ENCODE measurements around the gene AQP1.

Gene AQP1

GRCh38 chr7:30973292-30973691 is 61.6 kb downstream of the AQP1 start:
- DNase-seq, result no peak
- Histone ChIP-seq H3K9me3 (no peaks in the 10 kb centered on the region), H3K4me3 (ENCODE audit: low read depth, low read length) (no peak overlapping the region), H3K36me3 (no peaks in the 10 kb centered on the region), H3K27me3 (no peaks in the 10 kb centered on the region), H3K4me1 (no peaks in the 10 kb centered on the region)
- TF ChIP-seq CTCF (IDR thresholded peaks at IDR 0.05; ENCODE audit: low read depth, low read length), result no peak

- H3K9me3 ChIP-seq, result no peaks in the 10 kb centered on the region
- H3K4me1 ChIP-seq, result no peaks in the 10 kb centered on the region
- H3K27me3 ChIP-seq, result no peaks in the 10 kb centered on the region
- no peak for DNase-seq
- no peak for TF ChIP-seq CTCF (IDR thresholded peaks at IDR 0.05; ENCODE audit: low read depth, low read length)
- no peak overlapping the region for H3K4me3 ChIP-seq (ENCODE audit: low read depth, low read length)
- no peaks in the 10 kb centered on the region for H3K36me3 ChIP-seq
Observed at GRCh38 chr7:30973791-30974604, 62.3 kb downstream of the AQP1 start.

- TF ChIP-seq CTCF (IDR thresholded peaks at IDR 0.05; ENCODE audit: low read depth, low read length), result peak; percentile 92
- peak; percentile 70 for DNase-seq
- H3K9me3 ChIP-seq, result no peaks in the 10 kb centered on the region
- H3K36me3 ChIP-seq, result no peaks in the 10 kb centered on the region
- H3K4me1 ChIP-seq, result no peaks in the 10 kb centered on the region
- H3K4me3 ChIP-seq (ENCODE audit: low read depth, low read length), result no peak overlapping the region
- no peaks in the 10 kb centered on the region for H3K27me3 ChIP-seq
Observed at GRCh38 chr7:30974605-30975255, 63.1 kb downstream of the AQP1 start.
